Activated CD4-positive, alpha-beta T cell treated with anti-CD3 and anti-CD28 coated beads for 36 hours (primary cell): ENCODE measurements around the gene ALDH1L2. TPM values are rescaled to one million over a fixed set of nuclear protein-coding genes. Genes with fewer than 3 reads are reported as not detected.

Experiments
- ATAC-seq: fragments of 200-7000 bp; cut with Tn5 transposase; one replicate; pipeline ENCODE4 v1.10.0; 2021; ENCODE audit warnings: mild to moderate bottlenecking, moderate library complexity
- CTCF ChIA-PET: fragments of 350-600 bp; sonication (Branson Sonifier 250); formaldehyde crosslinking; loops from one replicate; lab custom pipeline; 2021; ENCODE audit warnings: antibody characterized with exemption; lab: Charles Lee
- POLR2A ChIA-PET: fragments of 350-600 bp; sonication (Branson Sonifier 250); formaldehyde crosslinking; loops from one replicate; lab custom pipeline; 2021; ENCODE audit warnings: antibody characterized with exemption, inconsistent platforms; lab: Charles Lee
- DNase-seq: peaks from one replicate; pipeline ENCODE4 v3.0.0-alpha.2; 2020
- H3K27ac Mint-ChIP-seq: one replicate; pipeline ENCODE4 v1.8.0; 2021; ENCODE audit warnings: mixed read lengths
- H3K27me3 Mint-ChIP-seq: one replicate; pipeline ENCODE4 v1.8.0; 2021; ENCODE audit warnings: mixed read lengths
- H3K36me3 Mint-ChIP-seq: one replicate; pipeline ENCODE4 v1.8.0; 2021; ENCODE audit warnings: low read depth, mixed read lengths
- H3K4me1 Mint-ChIP-seq: one replicate; pipeline ENCODE4 v1.8.0; 2021; ENCODE audit warnings: mixed read lengths
- H3K4me3 Mint-ChIP-seq: one replicate; pipeline ENCODE4 v1.8.0; 2021; ENCODE audit warnings: mild to moderate bottlenecking, moderate library complexity, mixed read lengths
- H3K9me3 Mint-ChIP-seq: one replicate; pipeline ENCODE4 v1.8.0; 2021; ENCODE audit warnings: low read depth, mixed read lengths
- intact Hi-C, 2 experiments: fragments of 100-400 bp; cut with DNase I in 1 of 2; cut with micrococcal nuclease in 1 of 2; formaldehyde crosslinking; loops; one replicate each; pipeline versions ENCODE4 v1.14.2 to v1.15.1; 2022 to 2024; cut with DNase I, micrococcal nuclease
- total RNA-seq, 2 experiments: library from RNA; stranded (reverse); gene quantifications; one replicate each; pipeline ENCODE4 v1.2.3, GENCODE V29; 2021

Gene ALDH1L2
- total RNA-seq, 2 experiments from 2014 or later: 7.1 to 7.6 TPM

GRCh38 chr12:105083031-105083430 is 1.2 kb downstream of the ALDH1L2 start:
- no peak for DNase-seq
- Mint-ChIP-seq H3K9me3 (peaks cover 3% of the 10 kb centered on the region), H3K36me3 (no peaks in the 10 kb centered on the region), H3K4me3 (peak overlapping the region; percentile 76), H3K27me3 (peaks cover 24% of the 10 kb centered on the region), H3K4me1 (peaks cover 7% of the 10 kb centered on the region), H3K27ac (no peak overlapping the region)
- ATAC-seq: no peak
- CTCF ChIA-PET: interaction anchor here (1.2 to 1.3 kb wide), 2 partner anchors 29 to 622 kb away, joined by 3 to 4 read pairs; no protein-coding TSS in a partner anchor
- intact Hi-C loops: no loop called here
- POLR2A ChIA-PET: no interaction called here

GRCh38 chr12:105078712-105079570 is 5.3 kb downstream of the ALDH1L2 start:
- no peaks in the 10 kb centered on the region for H3K36me3 Mint-ChIP-seq
- no peak for ATAC-seq
- H3K4me1 Mint-ChIP-seq: peaks cover 5% of the 10 kb centered on the region
- intact Hi-C loops: no loop called here
- no peak overlapping the region for H3K27ac Mint-ChIP-seq
- peaks cover 16% of the 10 kb centered on the region for H3K27me3 Mint-ChIP-seq
- CTCF ChIA-PET: interaction anchor here (0.6 to 1.1 kb wide), 2 partner anchors 11 to 281 kb away, joined by 3 to 4 read pairs; no protein-coding TSS in a partner anchor
- POLR2A ChIA-PET: no interaction called here
- no peaks in the 10 kb centered on the region for H3K9me3 Mint-ChIP-seq
- DNase-seq: no peak
- H3K4me3 Mint-ChIP-seq: no peak overlapping the region

GRCh38 chr12:105077435-105077834 is 6.8 kb downstream of the ALDH1L2 start:
- peaks cover 6% of the 10 kb centered on the region for H3K27me3 Mint-ChIP-seq

GRCh38 chr12:105076913-105077312 is 7.3 kb downstream of the ALDH1L2 start:
- Mint-ChIP-seq H3K4me1 (no peaks in the 10 kb centered on the region), H3K36me3 (peaks cover 3% of the 10 kb centered on the region), H3K9me3 (no peaks in the 10 kb centered on the region), H3K27ac (no peak overlapping the region), H3K27me3 (peaks cover 6% of the 10 kb centered on the region), H3K4me3 (no peak overlapping the region)
- ChIA-PET CTCF (no interaction called here), POLR2A (interaction anchor here (0.6 kb wide), 1 partner anchor 31 kb away, joined by 3 read pairs; the partner anchor contains the start of gene WASHC4)
- intact Hi-C loops: no loop called here
- no peak for DNase-seq
- no peak for ATAC-seq

More at GRCh38 chr12:105077435-105077834, 6.8 kb downstream of the ALDH1L2 start:
- POLR2A ChIA-PET: no interaction called here
- no peak overlapping the region for H3K4me3 Mint-ChIP-seq
- peaks cover under 1% of the 10 kb centered on the region for H3K36me3 Mint-ChIP-seq
- no peaks in the 10 kb centered on the region for H3K4me1 Mint-ChIP-seq
- H3K27ac Mint-ChIP-seq: no peak overlapping the region
- CTCF ChIA-PET: interaction anchor here (0.6 kb wide), 2 partner anchors 22 to 177 kb away, joined by 3 read pairs; no protein-coding TSS in a partner anchor
- ATAC-seq: no peak
- no peak for DNase-seq
- intact Hi-C loops: no loop called here
- H3K9me3 Mint-ChIP-seq: no peaks in the 10 kb centered on the region

- peaks cover 3% of the 10 kb centered on the region for H3K36me3 Mint-ChIP-seq
- ATAC-seq (no peak), DNase-seq (no peak)
- H3K27ac Mint-ChIP-seq: no peak overlapping the region
- H3K27me3 Mint-ChIP-seq: peaks cover 3% of the 10 kb centered on the region
- H3K4me1 Mint-ChIP-seq: no peaks in the 10 kb centered on the region
- intact Hi-C loops: no loop called here
- no peaks in the 10 kb centered on the region for H3K9me3 Mint-ChIP-seq
- ChIA-PET POLR2A (interaction anchor here (0.6 kb wide), 1 partner anchor 31 kb away, joined by 3 read pairs; the partner anchor contains the start of gene WASHC4), CTCF (interaction anchor here (0.6 to 1.3 kb wide), 2 partner anchors 13 to 20 kb away, joined by 3 read pairs; no protein-coding TSS in a partner anchor)
- H3K4me3 Mint-ChIP-seq: no peak overlapping the region
Measured at GRCh38 chr12:105076098-105076497, 8.2 kb downstream of the ALDH1L2 start.

- ATAC-seq: no peak
- Mint-ChIP-seq H3K4me3 (no peak overlapping the region), H3K36me3 (peaks cover 3% of the 10 kb centered on the region), H3K27me3 (peaks cover 3% of the 10 kb centered on the region), H3K4me1 (no peaks in the 10 kb centered on the region), H3K9me3 (no peaks in the 10 kb centered on the region), H3K27ac (no peak overlapping the region)
- ChIA-PET CTCF (interaction anchor here (0.6 to 2.3 kb wide), 2 partner anchors 19 to 78 kb away, joined by 3 to 9 read pairs; no protein-coding TSS in a partner anchor), POLR2A (no interaction called here)
- no peak for DNase-seq
- intact Hi-C loops: no loop called here
Measured at GRCh38 chr12:105072888-105073488, 11.3 kb downstream of the ALDH1L2 start.

- no peaks in the 10 kb centered on the region for H3K4me1 Mint-ChIP-seq
- no peaks in the 10 kb centered on the region for H3K9me3 Mint-ChIP-seq
- no peak for DNase-seq
- ATAC-seq: no peak
- ChIA-PET POLR2A (no interaction called here), CTCF (no interaction called here)
- H3K27ac Mint-ChIP-seq: no peak overlapping the region
- peaks cover 3% of the 10 kb centered on the region for H3K27me3 Mint-ChIP-seq
- H3K4me3 Mint-ChIP-seq: no peak overlapping the region
- H3K36me3 Mint-ChIP-seq: peaks cover 3% of the 10 kb centered on the region
- intact Hi-C loops: no loop called here
Measured at GRCh38 chr12:105071981-105072380, 12.3 kb downstream of the ALDH1L2 start.

GRCh38 chr12:105069936-105070702 is 14.1 kb downstream of the ALDH1L2 start:
- ChIA-PET CTCF (interaction anchor here (0.6 to 0.7 kb wide), 3 partner anchors 18 to 472 kb away, joined by 3 read pairs; no protein-coding TSS in a partner anchor), POLR2A (no interaction called here)
- Mint-ChIP-seq H3K27me3 (peaks cover 3% of the 10 kb centered on the region), H3K9me3 (no peaks in the 10 kb centered on the region), H3K4me1 (no peaks in the 10 kb centered on the region), H3K27ac (no peak overlapping the region), H3K4me3 (no peak overlapping the region), H3K36me3 (peaks cover 3% of the 10 kb centered on the region)
- intact Hi-C loops: no loop called here
- DNase-seq: no peak
- no peak for ATAC-seq

GRCh38 chr12:105067511-105068031 is 16.7 kb downstream of the ALDH1L2 start:
- POLR2A ChIA-PET: interaction anchor here (0.6 kb wide), 1 partner anchor 1273 kb away, joined by 7 read pairs; no protein-coding TSS in a partner anchor

GRCh38 chr12:105064564-105065178 is 19.6 kb downstream of the ALDH1L2 start:
- ATAC-seq: no peak
- POLR2A ChIA-PET: no interaction called here
- no peak overlapping the region for H3K27ac Mint-ChIP-seq

More at GRCh38 chr12:105067511-105068031, 16.7 kb downstream of the ALDH1L2 start:
- DNase-seq (no peak), ATAC-seq (no peak)
- Mint-ChIP-seq H3K27me3 (peaks cover 3% of the 10 kb centered on the region), H3K4me3 (no peak overlapping the region), H3K27ac (no peak overlapping the region), H3K36me3 (peaks cover 3% of the 10 kb centered on the region), H3K9me3 (no peaks in the 10 kb centered on the region), H3K4me1 (no peaks in the 10 kb centered on the region)
- CTCF ChIA-PET: interaction anchor here (0.6 to 1.6 kb wide), 5 partner anchors 11 to 867 kb away, joined by 3 to 4 read pairs (median 3); no protein-coding TSS in a partner anchor
- intact Hi-C loops: no loop called here

More at GRCh38 chr12:105064564-105065178, 19.6 kb downstream of the ALDH1L2 start:
- no peak for DNase-seq
- Mint-ChIP-seq H3K4me1 (no peaks in the 10 kb centered on the region), H3K36me3 (no peaks in the 10 kb centered on the region), H3K4me3 (no peak overlapping the region), H3K9me3 (no peaks in the 10 kb centered on the region), H3K27me3 (no peaks in the 10 kb centered on the region)
- intact Hi-C loops: no loop called here
- CTCF ChIA-PET: no interaction called here
